H1 (cell line): ENCODE measurements around the gene AP5Z1. TPM values are rescaled to one million over a fixed set of nuclear protein-coding genes. Genes with fewer than 3 reads are reported as not detected.

Source experiments
- CTCF ChIA-PET: fragments of 300-600 bp; sonication (Branson Sonifier 250); formaldehyde crosslinking; loops from one replicate; lab custom pipeline; 2021; ENCODE audit not compliant: partially characterized antibody; lab: Charles Lee
- POLR2A ChIA-PET: fragments of 300-600 bp; sonication (Branson Sonifier 250); formaldehyde crosslinking; loops from one replicate; lab custom pipeline; 2021; ENCODE audit warnings: inconsistent platforms; ENCODE audit not compliant: partially characterized antibody; lab: Charles Lee
- DNase-seq, 2 experiments: peaks; one replicate each; pipeline versions ENCODE4 v3.0.0 to v3.0.0-alpha.2; 2010 to 2022; ENCODE audit warnings: low spot score in 2 of 2, low read depth in 1 of 2, mixed read lengths in 1 of 2
- FAIRE-seq: peaks from 2 replicates; lab custom pipeline; 2011; peaks lifted over from hg19 to GRCh38; lab: Jason Lieb, UNC
- H2AFZ ChIP-seq: 2 replicates; pipeline ENCODE4 v1.8.1; 2012; ENCODE audit warnings: low read length, inconsistent platforms
- H2AK5ac ChIP-seq: 2 replicates; pipeline ENCODE4 v1.6.1; 2013; ENCODE audit warnings: low read depth, low read length
- H2BK120ac ChIP-seq: replicated peaks from 2 replicates; pipeline ENCODE3; 2013; ENCODE audit warnings: low read depth, low read length, inconsistent platforms
- H2BK12ac ChIP-seq: 2 replicates; pipeline ENCODE4 v1.6.1; 2013; ENCODE audit warnings: low read depth, low read length
- H2BK15ac ChIP-seq: 2 replicates; pipeline ENCODE4 v1.6.1; 2013; ENCODE audit warnings: low read length
- H2BK20ac ChIP-seq: 2 replicates; pipeline ENCODE4 v1.6.1; 2013; ENCODE audit warnings: low read length
- H2BK5ac ChIP-seq: 2 replicates; pipeline ENCODE4 v1.6.1; 2013; ENCODE audit warnings: low read depth, low read length
- H3K14ac ChIP-seq: 2 replicates; pipeline ENCODE4 v1.6.1; 2013; ENCODE audit warnings: inconsistent platforms; ENCODE audit not compliant: insufficient read length
- H3K18ac ChIP-seq: 2 replicates; pipeline ENCODE4 v1.6.1; 2013; ENCODE audit warnings: low read length; ENCODE audit errors: extremely low read depth
- H3K23ac ChIP-seq: 2 replicates; pipeline ENCODE4 v1.6.1; 2013; ENCODE audit warnings: inconsistent platforms; ENCODE audit not compliant: insufficient read length
- H3K23me2 ChIP-seq: 2 replicates; pipeline ENCODE4 v1.6.1; 2013; ENCODE audit warnings: low read depth, low read length
- H3K27ac ChIP-seq: 2 replicates; pipeline ENCODE4 v1.6.1; 2011; ENCODE audit warnings: low read depth, low read length, inconsistent platforms
- H3K27me3 ChIP-seq, 4 experiments: replicated peaks in 1 of 4; 1 replicate in 1 of 4; 2 replicates in 3 of 4; pipeline versions ENCODE4 v1.6.1 to v1.8.1; 2011 to 2013; ENCODE audit warnings: low read length in 3 of 4, mild to moderate bottlenecking in 3 of 4, inconsistent platforms in 2 of 4, mixed read lengths in 2 of 4, moderate library complexity in 1 of 4; ENCODE audit not compliant: control insufficient read depth in 3 of 4, insufficient read depth in 3 of 4; ENCODE audit errors: extremely low read depth in 1 of 4
- H3K36me3 ChIP-seq, 4 experiments: 2 replicates each; pipeline versions ENCODE4 v1.6.1 to v1.8.1; 2011 to 2013; ENCODE audit warnings: mild to moderate bottlenecking in 4 of 4, low read length in 3 of 4, moderate library complexity in 2 of 4, control low read depth in 1 of 4, inconsistent platforms in 1 of 4; ENCODE audit not compliant: insufficient read depth in 4 of 4, control insufficient read depth in 2 of 4
- H3K4ac ChIP-seq: replicated peaks from 2 replicates; pipeline ENCODE3; 2013; ENCODE audit warnings: low read length, low read depth, mixed read lengths, inconsistent platforms; ENCODE audit not compliant: insufficient read length
- H3K4me1 ChIP-seq, 4 experiments: replicated peaks in 1 of 4; 1 replicate in 1 of 4; 2 replicates in 3 of 4; pipeline versions ENCODE4 v1.6.1 to v1.8.1; 2011 to 2013; ENCODE audit warnings: low read length in 3 of 4, inconsistent platforms in 2 of 4, mixed read lengths in 1 of 4; ENCODE audit not compliant: insufficient read depth in 4 of 4, control insufficient read depth in 3 of 4
- H3K4me2 ChIP-seq, 2 experiments: 2 replicates each; pipeline versions ENCODE4 v1.6.1 to v1.8.1; 2011 to 2013; ENCODE audit warnings: low read depth in 2 of 2, low read length in 2 of 2, control low read depth in 1 of 2, inconsistent platforms in 1 of 2, mild to moderate bottlenecking in 1 of 2; ENCODE audit not compliant: insufficient read depth in 1 of 2
- H3K4me3 ChIP-seq, 4 experiments: fragments of 200-600, 300-600 bp in 1 of 4; sonication (generic), shearing (Covaris generic), sonication (Bioruptor Twin) in 1 of 4; 2 replicates each; pipeline versions ENCODE4 v1.5.1 to v1.8.1; 2011 to 2016; ENCODE audit warnings: low read length in 4 of 4, low read depth in 3 of 4, control low read depth in 2 of 4, inconsistent platforms in 2 of 4, mild to moderate bottlenecking in 2 of 4, mixed read lengths in 1 of 4, moderate library complexity in 1 of 4; ENCODE audit not compliant: insufficient read depth in 2 of 4; ENCODE audit errors: extremely low read depth in 1 of 4
- H3K56ac ChIP-seq: replicated peaks from 2 replicates; pipeline ENCODE3; 2013; ENCODE audit warnings: low read depth, mild to moderate bottlenecking, mixed read lengths, low read length, inconsistent platforms; ENCODE audit not compliant: insufficient read length
- H3K79me1 ChIP-seq: 2 replicates; pipeline ENCODE4 v1.6.1; 2013; ENCODE audit warnings: low read depth, low read length, control low read depth
- H3K79me2 ChIP-seq, 2 experiments: 2 replicates each; pipeline versions ENCODE4 v1.6.1 to v1.8.1; 2012 to 2013; ENCODE audit warnings: low read length in 2 of 2, mild to moderate bottlenecking in 2 of 2, inconsistent platforms in 1 of 2; ENCODE audit not compliant: insufficient read depth in 2 of 2, control insufficient read depth in 1 of 2
- H3K9ac ChIP-seq, 4 experiments: replicated peaks in 1 of 4; 1 replicate in 1 of 4; 2 replicates in 3 of 4; pipeline versions ENCODE4 v1.6.1 to v1.8.1; 2011 to 2013; ENCODE audit warnings: low read depth in 3 of 4, low read length in 3 of 4, control low read depth in 2 of 4, mild to moderate bottlenecking in 2 of 4, moderate library complexity in 2 of 4, inconsistent platforms in 1 of 4; ENCODE audit errors: extremely low read depth in 1 of 4
- H3K9me3 ChIP-seq, 2 experiments: 2 replicates each; pipeline versions ENCODE4 v1.6.1 to v1.8.1; 2012 to 2013; ENCODE audit warnings: mild to moderate bottlenecking in 2 of 2, moderate library complexity in 2 of 2, control low read depth in 1 of 2, inconsistent platforms in 1 of 2, low read depth in 1 of 2, low read length in 1 of 2, mixed read lengths in 1 of 2; ENCODE audit not compliant: insufficient read depth in 2 of 2
- H4K20me1 ChIP-seq, 2 experiments: replicated peaks in 1 of 2; 2 replicates each; pipeline versions ENCODE3 to v1.8.1; 2011 to 2013; ENCODE audit warnings: inconsistent platforms in 2 of 2, low read length in 2 of 2, mild to moderate bottlenecking in 1 of 2; ENCODE audit not compliant: insufficient read depth in 2 of 2, control insufficient read depth in 1 of 2
- H4K5ac ChIP-seq: 2 replicates; pipeline ENCODE4 v1.6.1; 2013; ENCODE audit warnings: low read length, low read depth, mixed read lengths, inconsistent platforms; ENCODE audit not compliant: insufficient read length
- H4K8ac ChIP-seq: 2 replicates; pipeline ENCODE4 v1.8.0; 2013; ENCODE audit warnings: mild to moderate bottlenecking, moderate library complexity, low read length, inconsistent platforms; ENCODE audit not compliant: insufficient read depth; ENCODE audit errors: extremely low read depth
- H4K91ac ChIP-seq: replicated peaks from 2 replicates; pipeline ENCODE3; 2013; ENCODE audit warnings: low read length, mixed read lengths, inconsistent platforms; ENCODE audit not compliant: insufficient read length
- NRF1 ChIP-seq: IDR thresholded peaks from 2 replicates; pipeline ENCODE4 v1.6.1; 2011; ENCODE audit warnings: mild to moderate bottlenecking, low read depth, low read length, improper control_type of control experiment
- SRF ChIP-seq: IDR thresholded peaks from 2 replicates; pipeline ENCODE4 v1.6.1; 2011; ENCODE audit warnings: mild to moderate bottlenecking, low read depth, low read length, moderate library complexity
- WGBS, 2 experiments: shearing (Covaris generic) in 1 of 2; methylation state at CpG; one replicate each; pipeline versions ENCODE4 v1.1.6 to v1.1.7; 2013 to 2015; ENCODE audit warnings: low lambda C conversion rate in 2 of 2, mixed read lengths in 2 of 2, inconsistent platforms in 1 of 2, low coverage in 1 of 2, missing lambda C conversion rate in 1 of 2; ENCODE audit not compliant: insufficient replicate concordance in 2 of 2, insufficient coverage in 1 of 2, insufficient read length in 1 of 2; ENCODE audit errors: extremely low coverage in 1 of 2, missing lambda C conversion rate in 1 of 2; 5-methylcytosine and 5-hydroxymethylcytosine counted together
- polyA plus RNA-seq, 7 experiments: library from polyadenylated mRNA; depleted of rRNA in 3 of 7; stranded (reverse) in 5 of 7; unstranded in 2 of 7; fragments of >200 nt in 5 of 7; fragments of 200-250 nt in 2 of 7; gene quantifications; 1 replicate in 5 of 7; 2 replicates in 1 of 7; 4 replicates in 1 of 7; pipeline versions ENCODE4 v1.2.1 to v1.2.3, GENCODE V29; 2011 to 2013; ENCODE audit warnings: missing spikeins in 2 of 7, mixed read lengths in 2 of 7
- total RNA-seq: library from RNA; stranded (reverse); fragmentation: NEBNext Ultra II Directional; extraction: Animal tissue kit (Norgen Biotek cat#: 25700); gene quantifications from 2 replicates; pipeline ENCODE4 v1.2.1, GENCODE V29; 2021
- TF ChIP-seq, protein P1 (sequence below): IDR thresholded peaks from 2 replicates; pipeline ENCODE4 v1.6.1; 2011; ENCODE audit warnings: low read depth, mild to moderate bottlenecking, low read length; ENCODE audit not compliant: insufficient read depth

The AP5Z1 gene
- total and polyA plus RNA-seq, 2 of the 8 experiments (the other 6 are each of a cell fraction or from before 2014, with no cell fraction given), result 24.0 to 24.7 TPM

DNA sequence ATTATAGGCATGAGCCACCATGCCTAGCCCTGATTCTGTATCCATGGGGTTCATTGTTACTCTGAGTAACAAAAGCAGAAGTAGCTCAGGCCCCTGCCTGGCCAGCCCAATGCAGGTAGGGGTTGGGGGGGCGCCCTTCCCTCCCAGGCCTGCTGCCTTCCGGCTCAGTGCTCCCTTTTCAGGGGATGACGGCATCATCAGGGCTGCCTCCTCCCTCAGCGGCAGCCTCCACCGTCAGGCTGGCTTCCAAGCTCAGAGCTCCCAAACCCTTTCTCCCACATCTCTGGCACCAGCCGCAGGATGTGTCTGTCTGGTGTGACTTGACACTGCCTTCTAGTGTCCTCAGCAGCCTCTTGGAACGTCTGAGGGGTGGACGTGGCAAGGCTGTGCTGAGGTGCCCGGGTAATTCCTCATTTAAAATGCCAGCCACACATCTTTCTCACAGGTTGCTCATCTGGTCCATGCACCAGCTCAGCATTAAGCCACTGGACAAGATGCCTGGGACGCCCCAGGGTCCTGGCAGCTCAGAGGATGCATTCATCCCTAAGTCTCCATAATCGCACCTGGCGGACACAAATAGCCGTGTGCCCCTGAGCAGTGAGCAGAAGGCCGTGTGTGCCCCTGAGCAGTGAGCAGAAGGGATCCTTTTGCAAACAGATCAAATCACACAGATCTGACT lies 48.2 kb downstream of the AP5Z1 start:
- Histone ChIP-seq H2BK12ac (no peak overlapping the region), H4K20me1 (peaks cover 0 to 2% of the 10 kb centered on the region in 2 experiments), H4K5ac (no peak overlapping the region), H2BK20ac (no peak overlapping the region), H3K4ac (no peak overlapping the region), H2AFZ (no peak overlapping the region)
- WGBS, 2 experiments, result 82% methylated on average over 14 of the region's 14 CpGs; no CpG with 5 or more reads in 1 of the 2 experiments
- DNase-seq, result no peak
- TF ChIP-seq NRF1 (no peak), SRF (no peak)
- TF ChIP-seq, protein P1, sequence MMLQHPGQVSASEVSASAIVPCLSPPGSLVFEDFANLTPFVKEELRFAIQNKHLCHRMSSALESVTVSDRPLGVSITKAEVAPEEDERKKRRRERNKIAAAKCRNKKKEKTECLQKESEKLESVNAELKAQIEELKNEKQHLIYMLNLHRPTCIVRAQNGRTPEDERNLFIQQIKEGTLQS, result no peak
- TF ChIP-seq, all 59 proteins: peak for 0
- Histone ChIP-seq H3K9me3 (no peaks in the 10 kb centered on the region), H3K27ac (no peak overlapping the region), H3K4me2 (no peak overlapping the region), H3K4me3 (no peak overlapping the region), H3K14ac (no peak overlapping the region), H3K9ac (no peak overlapping the region), H2BK5ac (no peak overlapping the region), H2BK120ac (no peak overlapping the region), H3K79me1 (no peaks in the 10 kb centered on the region), H3K18ac (no peak overlapping the region), H4K8ac (no peak overlapping the region; the same call in 1 of the 2 replicates), H3K56ac (no peak overlapping the region), H3K23me2 (no peaks in the 10 kb centered on the region), H3K79me2 (no peaks in the 10 kb centered on the region), H3K27me3 (no peaks in the 10 kb centered on the region), H4K91ac (no peak overlapping the region), H2AK5ac (no peak overlapping the region), H2BK15ac (no peak overlapping the region), H3K23ac (no peak overlapping the region), H3K36me3 (no peaks in the 10 kb centered on the region), H3K4me1 (no peaks in the 10 kb centered on the region)
- FAIRE-seq, result no peak
- POLR2A ChIA-PET, result interaction anchor here (0.7 kb wide), 1 partner anchor 46 kb away, joined by 3 read pairs; no protein-coding TSS in a partner anchor
- CTCF ChIA-PET, result interaction anchor here (0.6 to 1.6 kb wide), 9 partner anchors 8 to 261 kb away, joined by 3 to 5 read pairs (median 3); no protein-coding TSS in a partner anchor
